ENCODE measurements around the gene CDA. TPM values are rescaled to one million over a fixed set of nuclear protein-coding genes. Genes with fewer than 3 reads are reported as not detected.

The CDA gene
- total RNA-seq, 1 donor from 2014 or later, result 4.3 TPM

DNA sequence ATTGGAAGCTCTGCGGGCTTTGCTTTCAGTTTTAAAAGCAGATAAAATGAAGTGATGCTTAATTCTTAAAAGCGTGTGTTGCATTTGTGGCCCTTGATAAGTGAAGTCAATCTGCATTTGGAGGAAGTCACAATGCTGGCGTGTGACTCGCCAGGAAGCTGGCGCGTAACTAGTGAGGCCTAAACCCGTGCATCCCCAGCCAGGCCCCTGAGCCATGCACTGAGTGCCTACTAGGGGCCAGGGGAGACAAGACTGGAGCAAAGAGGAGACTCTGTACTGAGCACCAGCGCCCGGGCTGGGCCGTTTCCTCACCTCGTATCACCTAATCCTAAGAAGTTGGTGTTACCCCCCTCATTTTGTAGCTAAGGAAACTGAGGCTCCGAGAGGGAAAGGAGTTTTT lies 76.8 kb downstream of the CDA start:
- intact Hi-C loops (cut with DNase I), result no loop called here
- DNase-seq (ENCODE audit: low spot score) (no peak), ATAC-seq (no peak)

DNA sequence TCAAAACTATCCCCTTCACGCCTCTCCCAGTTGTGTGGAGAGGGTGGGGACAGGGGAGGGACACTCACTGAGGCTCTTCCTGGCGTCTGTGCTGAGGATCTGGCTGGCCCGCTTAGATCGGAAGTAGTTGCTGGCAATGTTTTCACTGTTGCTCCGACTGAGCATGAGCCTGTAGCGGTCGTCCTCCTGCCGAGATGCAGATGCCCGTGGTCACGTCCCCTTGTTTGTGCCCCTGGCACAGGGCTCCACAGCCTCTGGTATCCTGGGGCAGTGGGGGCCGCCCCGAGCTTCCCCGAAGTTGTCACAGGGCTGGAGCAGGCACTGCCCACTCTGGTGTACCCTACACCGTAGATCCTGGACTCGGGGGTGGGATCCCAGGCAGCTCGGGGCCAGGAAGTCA lies 77.2 kb downstream of the CDA start:
- ATAC-seq, result no peak
- intact Hi-C loops (cut with DNase I), result no loop called here
- DNase-seq (ENCODE audit: low spot score), result no peak

DNA sequence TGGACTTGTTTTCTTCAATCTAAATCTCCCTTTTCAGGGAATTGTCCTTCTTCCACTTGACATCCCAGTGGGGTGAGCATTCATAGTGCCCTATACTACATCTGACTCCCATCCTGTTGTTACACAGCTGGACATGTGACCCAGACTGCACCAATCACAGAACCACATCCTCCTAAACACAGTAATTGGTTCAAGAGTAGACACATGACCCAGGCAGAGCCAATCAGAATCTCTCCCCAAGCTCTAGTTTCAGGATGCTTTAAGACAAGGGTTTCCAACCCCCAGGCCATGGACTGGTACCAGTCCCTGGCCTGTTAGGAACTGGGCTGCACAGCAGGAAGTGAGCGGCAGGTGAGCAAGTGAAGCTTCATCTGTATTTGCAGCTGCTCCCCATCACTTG lies 77.9 kb downstream of the CDA start:
- intact Hi-C loops (cut with DNase I), result no loop called here
- ATAC-seq (no peak), DNase-seq (ENCODE audit: low spot score) (no peak)

Other genes starting within 250 kb of the CDA start
- gene CAMK2N1, start 102.9 kb upstream of the CDA start, total RNA-seq, result 8.2 TPM
- gene MUL1, start 80.9 kb upstream of the CDA start, total RNA-seq, result 20.6 TPM
- 0.18 TPM for gene FAM43B, start 36.5 kb upstream of the CDA start, total RNA-seq
- gene PINK1, start 44.4 kb downstream of the CDA start, total RNA-seq, result 72.3 TPM
- 103 TPM for gene DDOST, start 72.3 kb downstream of the CDA start, total RNA-seq
- 2.4 TPM for gene KIF17, start 128.9 kb downstream of the CDA start, total RNA-seq
- gene SH2D5, start 143.6 kb downstream of the CDA start, total RNA-seq, result not detected
- 284 TPM for gene HP1BP3, start 198.2 kb downstream of the CDA start, total RNA-seq